Neural progenitor cell (in vitro differentiated cells): ENCODE measurements around the gene CDH13. TPM values are rescaled to one million over a fixed set of nuclear protein-coding genes. Genes with fewer than 3 reads are reported as not detected.

Experiments used
- DNase-seq: peaks from one replicate; pipeline ENCODE4 v3.0.0-alpha.2; 2016; ENCODE audit warnings: low spot score
- H2AFZ ChIP-seq: fragments of 200-600 bp; sonication (generic); replicated peaks from 2 replicates; pipeline ENCODE4 v1.6.1; 2016; ENCODE audit warnings: antibody characterized with exemption
- H3F3A ChIP-seq: fragments of 200-600 bp; sonication (generic); 2 replicates; pipeline ENCODE4 v1.6.1; 2016; ENCODE audit warnings: antibody characterized with exemption, low read depth
- H3K27ac ChIP-seq: fragments of 200-600 bp; sonication (generic); 2 replicates; pipeline ENCODE4 v1.5.1; 2016; ENCODE audit warnings: mild to moderate bottlenecking
- H3K27me3 ChIP-seq: fragments of 200-600 bp; sonication (generic); 2 replicates; pipeline ENCODE4 v1.6.1; 2016; ENCODE audit warnings: mild to moderate bottlenecking, moderate library complexity
- H3K36me3 ChIP-seq: fragments of 200-600 bp; sonication (generic); 2 replicates; pipeline ENCODE4 v1.5.1; 2016
- H3K4me1 ChIP-seq: fragments of 200-600 bp; sonication (generic); 2 replicates; pipeline ENCODE4 v1.6.1; 2016; ENCODE audit warnings: mixed run types
- H3K4me2 ChIP-seq: fragments of 200-600 bp; sonication (generic); 2 replicates; pipeline ENCODE4 v1.6.1; 2016
- H3K4me3 ChIP-seq: fragments of 200-600 bp; sonication (generic); 2 replicates; pipeline ENCODE4 v1.5.1; 2016
- H3K79me2 ChIP-seq: fragments of 200-600 bp; sonication (generic); 2 replicates; pipeline ENCODE4 v1.6.1; 2016; ENCODE audit warnings: low read depth
- H3K9ac ChIP-seq: fragments of 200-600 bp; sonication (generic); 2 replicates; pipeline ENCODE4 v1.6.1; 2016
- H3K9me3 ChIP-seq: fragments of 200-600 bp; sonication (generic); 2 replicates; pipeline ENCODE4 v1.5.1; 2016; ENCODE audit warnings: low read depth
- H4K20me1 ChIP-seq: fragments of 200-600 bp; sonication (generic); 2 replicates; pipeline ENCODE4 v1.6.1; 2016; ENCODE audit warnings: low read depth
- H3K27ac Mint-ChIP-seq: 3 replicates; pipeline ENCODE4 v1.8.0; 2021; ENCODE audit warnings: mixed read lengths
- H3K27me3 Mint-ChIP-seq: 2 replicates; pipeline ENCODE4 v1.8.0; 2022; ENCODE audit warnings: low read depth, mild to moderate bottlenecking, inconsistent platforms, moderate library complexity, mixed read lengths; ENCODE audit not compliant: insufficient read depth
- H3K36me3 Mint-ChIP-seq: 3 replicates; pipeline ENCODE4 v1.8.0; 2021; ENCODE audit warnings: mixed read lengths
- H3K4me1 Mint-ChIP-seq: 3 replicates; pipeline ENCODE4 v1.8.0; 2021; ENCODE audit warnings: mixed read lengths
- H3K4me3 Mint-ChIP-seq: 3 replicates; pipeline ENCODE4 v1.8.0; 2021; ENCODE audit warnings: mild to moderate bottlenecking, moderate library complexity, mixed read lengths
- H3K9me3 Mint-ChIP-seq: 3 replicates; pipeline ENCODE4 v1.8.0; 2020; ENCODE audit warnings: mixed read lengths
- CTCF ChIP-seq: fragments of 200-600 bp; sonication (generic); IDR thresholded peaks from 2 replicates; pipeline ENCODE4 v1.5.1; 2017; ENCODE audit warnings: antibody characterized with exemption, mild to moderate bottlenecking
- EZH2 ChIP-seq: fragments of 200-600 bp; sonication (generic); IDR thresholded peaks from 2 replicates; pipeline ENCODE4 v1.6.1; 2017; ENCODE audit warnings: antibody characterized with exemption, mild to moderate bottlenecking, moderate library complexity
- EZH2phosphoT487 ChIP-seq: fragments of 200-600 bp; sonication (generic); IDR thresholded peaks from 2 replicates; pipeline ENCODE4 v1.6.1; 2017; ENCODE audit warnings: antibody characterized with exemption
- total RNA-seq: library from RNA; depleted of rRNA; stranded (reverse); fragments of >200 nt; gene quantifications from 2 replicates; pipeline ENCODE4 v1.2.3, GENCODE V29; 2015; ENCODE audit warnings: low replicate concordance

Gene CDH13
- total RNA-seq, 1 donor from 2014 or later, result 3.0 TPM

GRCh38 chr16:83453977-83454376 lies 827.2 kb downstream of the CDH13 start:
- Histone ChIP-seq H2AFZ (no peak overlapping the region), H3K9me3 (no peaks in the 10 kb centered on the region), H3K27ac (no peak overlapping the region), H3K4me2 (no peak overlapping the region), H4K20me1 (no peaks in the 10 kb centered on the region), H3F3A (no peaks in the 10 kb centered on the region), H3K4me1 (no peaks in the 10 kb centered on the region), H3K4me3 (no peak overlapping the region), H3K36me3 (no peaks in the 10 kb centered on the region), H3K79me2 (no peaks in the 10 kb centered on the region), H3K27me3 (no peaks in the 10 kb centered on the region), H3K9ac (no peak overlapping the region)
- Mint-ChIP-seq H3K27ac (no peak overlapping the region), H3K4me3 (no peak overlapping the region), H3K36me3 (no peaks in the 10 kb centered on the region), H3K9me3 (no peaks in the 10 kb centered on the region), H3K4me1 (no peaks in the 10 kb centered on the region), H3K27me3 (peaks cover 3% of the 10 kb centered on the region)
- no peak for TF ChIP-seq EZH2
- TF ChIP-seq CTCF, result no peak
- no peak for TF ChIP-seq EZH2phosphoT487
- no peak for DNase-seq

- Histone ChIP-seq H3K27me3 (no peaks in the 10 kb centered on the region), H3K27ac (no peak overlapping the region), H3K79me2 (no peaks in the 10 kb centered on the region), H4K20me1 (no peaks in the 10 kb centered on the region), H3K9ac (no peak overlapping the region), H3K4me3 (no peak overlapping the region), H3F3A (no peaks in the 10 kb centered on the region), H3K4me2 (no peak overlapping the region), H3K4me1 (no peaks in the 10 kb centered on the region), H2AFZ (no peak overlapping the region), H3K36me3 (no peaks in the 10 kb centered on the region), H3K9me3 (no peaks in the 10 kb centered on the region)
- H3K4me3 Mint-ChIP-seq, result no peak overlapping the region
- no peak overlapping the region for H3K27ac Mint-ChIP-seq
- TF ChIP-seq EZH2 (no peak), CTCF (no peak), EZH2phosphoT487 (no peak)
- peaks cover 3% of the 10 kb centered on the region for H3K27me3 Mint-ChIP-seq
- DNase-seq, result no peak
- H3K9me3 Mint-ChIP-seq, result no peaks in the 10 kb centered on the region
- H3K36me3 Mint-ChIP-seq, result no peaks in the 10 kb centered on the region
- no peaks in the 10 kb centered on the region for H3K4me1 Mint-ChIP-seq
Measured at GRCh38 chr16:83455716-83456115, 828.9 kb downstream of the CDH13 start.

GRCh38 chr16:83456934-83457333 lies 830.2 kb downstream of the CDH13 start:
- Histone ChIP-seq H3K9ac (no peak overlapping the region), H3F3A (no peaks in the 10 kb centered on the region), H2AFZ (no peak overlapping the region), H3K27ac (no peak overlapping the region), H3K36me3 (no peaks in the 10 kb centered on the region), H3K4me1 (no peaks in the 10 kb centered on the region), H3K4me2 (no peak overlapping the region), H4K20me1 (no peaks in the 10 kb centered on the region), H3K79me2 (no peaks in the 10 kb centered on the region), H3K9me3 (no peaks in the 10 kb centered on the region), H3K27me3 (no peaks in the 10 kb centered on the region), H3K4me3 (no peak overlapping the region)
- Mint-ChIP-seq H3K9me3 (no peaks in the 10 kb centered on the region), H3K27me3 (no peaks in the 10 kb centered on the region), H3K4me1 (no peaks in the 10 kb centered on the region), H3K4me3 (no peak overlapping the region), H3K27ac (no peak overlapping the region), H3K36me3 (no peaks in the 10 kb centered on the region)
- DNase-seq, result no peak
- no peak for TF ChIP-seq EZH2phosphoT487
- TF ChIP-seq EZH2, result no peak
- no peak for TF ChIP-seq CTCF
